GM19324 (cell line): ENCODE results near the gene LDB3.

ENCODE experiments used
- ATAC-seq: cut with Tn5 transposase; IDR thresholded peaks from one replicate; pipeline ENCODE4 v1.9.1; 2021; ENCODE audit warnings: mild to moderate bottlenecking, moderate library complexity; ENCODE audit not compliant: unreplicated experiment, low FRiP score

LDB3 gene

GRCh38 chr10:86650151-86650550 lies 18.2 kb upstream of the LDB3 start:
- no peak for ATAC-seq

GRCh38 chr10:86651021-86651471 lies 17.3 kb upstream of the LDB3 start:
- no peak for ATAC-seq

- no peak for ATAC-seq
These were observed 16.5 kb upstream of the LDB3 start for GRCh38 chr10:86651631-86652331.

GRCh38 chr10:86652361-86653202 lies 15.7 kb upstream of the LDB3 start:
- ATAC-seq, result no peak

- ATAC-seq, result no peak
These were observed 14.9 kb upstream of the LDB3 start for GRCh38 chr10:86653379-86653778.

GRCh38 chr10:86653987-86654386 lies 14.3 kb upstream of the LDB3 start:
- no peak for ATAC-seq

- no peak for ATAC-seq
These were observed 13.7 kb upstream of the LDB3 start, which contains the start of gene OPN4 for GRCh38 chr10:86654411-86655172. Gene OPN4 (plus strand): TSS chr10:86654547. CDS start chr10:86654784, 237 bp downstream.

GRCh38 chr10:86655173-86655540 lies 13.2 kb upstream of the LDB3 start:
- ATAC-seq, result no peak

GRCh38 chr10:86655596-86655995 lies 12.7 kb upstream of the LDB3 start:
- no peak for ATAC-seq

- ATAC-seq, result no peak
These were observed 11.3 kb upstream of the LDB3 start for GRCh38 chr10:86657011-86657395.

GRCh38 chr10:86657396-86658011 lies 10.8 kb upstream of the LDB3 start:
- ATAC-seq, result no peak

- no peak for ATAC-seq
These were observed 10.0 kb upstream of the LDB3 start for GRCh38 chr10:86658261-86658741.

- no peak for ATAC-seq
These were observed 9.6 kb upstream of the LDB3 start for GRCh38 chr10:86658751-86659150.

- ATAC-seq, result no peak
These were observed 9.1 kb upstream of the LDB3 start for GRCh38 chr10:86659161-86659691.

- ATAC-seq, result no peak
These were observed 8.4 kb upstream of the LDB3 start for GRCh38 chr10:86659721-86660453.

- no peak for ATAC-seq
These were observed 6.9 kb upstream of the LDB3 start for GRCh38 chr10:86661161-86662025.

GRCh38 chr10:86662186-86663045 lies 5.9 kb upstream of the LDB3 start:
- ATAC-seq, result no peak

- ATAC-seq, result no peak
These were observed 5.3 kb upstream of the LDB3 start for GRCh38 chr10:86663046-86663345.
